GM23338 (cell line): Measurements from ENCODE around the gene ATP10A. TPM values are rescaled to one million over a fixed set of nuclear protein-coding genes. Genes with fewer than 3 reads are reported as not detected.

Experiments
- ATAC-seq: fragments of 200-7000 bp; cut with Tn5 transposase; 3 replicates; pipeline ENCODE4 v1.9.1; 2020
- DNase-seq: peaks from one replicate; pipeline ENCODE4 v3.0.0-alpha.2; 2015; ENCODE audit warnings: low spot score
- H2AFZ ChIP-seq: fragments of 200-600 bp; sonication (generic); 2 replicates; pipeline ENCODE4 v1.8.0; 2016; ENCODE audit warnings: antibody characterized with exemption, mild to moderate bottlenecking, moderate library complexity
- H3F3A ChIP-seq: fragments of 200-600 bp; sonication (generic); replicated peaks from 2 replicates; pipeline ENCODE4 v1.8.0; 2017; ENCODE audit warnings: antibody characterized with exemption, mixed run types, low read depth
- H3K27ac ChIP-seq: fragments of 200-600 bp; sonication (generic); 2 replicates; pipeline ENCODE4 v1.6.1; 2016; ENCODE audit warnings: low read depth
- H3K27me3 ChIP-seq: fragments of 200-600 bp; sonication (generic); 2 replicates; pipeline ENCODE4 v1.8.0; 2016; ENCODE audit warnings: mild to moderate bottlenecking, mixed run types, moderate library complexity; ENCODE audit not compliant: insufficient read depth
- H3K36me3 ChIP-seq: fragments of 200-600 bp; sonication (generic); 2 replicates; pipeline ENCODE4 v1.8.0; 2016; ENCODE audit warnings: mild to moderate bottlenecking; ENCODE audit not compliant: insufficient read depth
- H3K4me1 ChIP-seq: fragments of 200-600 bp; sonication (generic); 2 replicates; pipeline ENCODE4 v1.8.0; 2016; ENCODE audit warnings: mild to moderate bottlenecking, moderate library complexity; ENCODE audit not compliant: insufficient read depth
- H3K4me2 ChIP-seq: fragments of 200-600 bp; sonication (generic); 2 replicates; pipeline ENCODE4 v1.7.1; 2017; ENCODE audit warnings: mixed run types
- H3K4me3 ChIP-seq: fragments of 200-600 bp; sonication (generic); 2 replicates; pipeline ENCODE4 v1.6.1; 2016; ENCODE audit warnings: mixed run types
- H3K79me2 ChIP-seq: fragments of 200-600 bp; sonication (generic); replicated peaks from 2 replicates; pipeline ENCODE4 v1.8.0; 2017; ENCODE audit warnings: mild to moderate bottlenecking; ENCODE audit not compliant: insufficient read depth
- H3K9me2 ChIP-seq: fragments of 200-600 bp; sonication (generic); 2 replicates; pipeline ENCODE4 v1.8.0; 2017; ENCODE audit not compliant: insufficient read depth
- H4K20me1 ChIP-seq: fragments of 200-600 bp; sonication (generic); replicated peaks from 2 replicates; pipeline ENCODE4 v1.8.0; 2017; ENCODE audit warnings: mild to moderate bottlenecking; ENCODE audit not compliant: insufficient read depth
- H3K27ac Mint-ChIP-seq: 2 replicates; pipeline ENCODE4 v1.8.0; 2020; ENCODE audit warnings: inconsistent platforms, mild to moderate bottlenecking, moderate library complexity, mixed read lengths
- H3K27me3 Mint-ChIP-seq: 3 replicates; pipeline ENCODE4 v1.8.0; 2022; ENCODE audit warnings: low read depth, mild to moderate bottlenecking, moderate library complexity, mixed read lengths, inconsistent platforms; ENCODE audit not compliant: insufficient read depth, poor library complexity
- H3K36me3 Mint-ChIP-seq: 3 replicates; pipeline ENCODE4 v1.8.0; 2021; ENCODE audit warnings: low read depth, mild to moderate bottlenecking, inconsistent platforms, moderate library complexity, mixed read lengths
- H3K4me1 Mint-ChIP-seq: 3 replicates; pipeline ENCODE4 v1.8.0; 2020; ENCODE audit warnings: mild to moderate bottlenecking, inconsistent platforms, mixed read lengths
- H3K4me3 Mint-ChIP-seq: 3 replicates; pipeline ENCODE4 v1.8.0; 2021; ENCODE audit warnings: moderate library complexity, mild to moderate bottlenecking, inconsistent platforms, mixed read lengths
- H3K9me3 Mint-ChIP-seq: 3 replicates; pipeline ENCODE4 v1.8.0; 2020; ENCODE audit warnings: moderate library complexity, mild to moderate bottlenecking, inconsistent platforms, mixed read lengths
- EZH2 ChIP-seq: fragments of 200-600 bp; sonication (generic); IDR thresholded peaks from one replicate; pipeline ENCODE4 v1.8.0; 2017; ENCODE audit warnings: antibody characterized with exemption, mild to moderate bottlenecking, low read depth; ENCODE audit not compliant: unreplicated experiment
- NANOG ChIP-seq: IDR thresholded peaks from 2 replicates; pipeline ENCODE4 v1.6.1; 2016; ENCODE audit warnings: antibody characterized with exemption, borderline replicate concordance
- POLR2AphosphoS5 ChIP-seq: IDR thresholded peaks from 2 replicates; pipeline ENCODE4 v1.6.1; 2016; ENCODE audit warnings: antibody characterized with exemption, low read depth
- ZNF462 ChIP-seq: fragments of 250-450 bp; sonication (Bioruptor Pico); IDR thresholded peaks from 2 replicates; pipeline ENCODE4 v1.5.0; 2020; ENCODE audit warnings: mild to moderate bottlenecking, moderate library complexity
- polyA plus RNA-seq: library from polyadenylated mRNA; unstranded; fragments of >200 nt; fragmentation: Nextera tagmentation; extraction: Ambion mirVana; gene quantifications from 2 replicates; pipeline ENCODE4 v1.2.1, GENCODE V29; 2016
- total RNA-seq: library from RNA; depleted of rRNA; stranded (reverse); fragments of >200 nt; shearing (Covaris generic); gene quantifications from 2 replicates; pipeline ENCODE4 v1.2.3, GENCODE V29; 2014
- TF ChIP-seq, protein P1 (sequence below): IDR thresholded peaks from one replicate; pipeline ENCODE4 v1.6.1; 2018; ENCODE audit warnings: antibody characterized with exemption; ENCODE audit not compliant: unreplicated experiment

ATP10A gene
- total and polyA plus RNA-seq, 2 experiments from 2014 or later, result 0.36 to 5.6 TPM

GRCh38 chr15:25768271-25768670 lies 94.9 kb downstream of the ATP10A start (continued):
- TF ChIP-seq, protein P1, sequence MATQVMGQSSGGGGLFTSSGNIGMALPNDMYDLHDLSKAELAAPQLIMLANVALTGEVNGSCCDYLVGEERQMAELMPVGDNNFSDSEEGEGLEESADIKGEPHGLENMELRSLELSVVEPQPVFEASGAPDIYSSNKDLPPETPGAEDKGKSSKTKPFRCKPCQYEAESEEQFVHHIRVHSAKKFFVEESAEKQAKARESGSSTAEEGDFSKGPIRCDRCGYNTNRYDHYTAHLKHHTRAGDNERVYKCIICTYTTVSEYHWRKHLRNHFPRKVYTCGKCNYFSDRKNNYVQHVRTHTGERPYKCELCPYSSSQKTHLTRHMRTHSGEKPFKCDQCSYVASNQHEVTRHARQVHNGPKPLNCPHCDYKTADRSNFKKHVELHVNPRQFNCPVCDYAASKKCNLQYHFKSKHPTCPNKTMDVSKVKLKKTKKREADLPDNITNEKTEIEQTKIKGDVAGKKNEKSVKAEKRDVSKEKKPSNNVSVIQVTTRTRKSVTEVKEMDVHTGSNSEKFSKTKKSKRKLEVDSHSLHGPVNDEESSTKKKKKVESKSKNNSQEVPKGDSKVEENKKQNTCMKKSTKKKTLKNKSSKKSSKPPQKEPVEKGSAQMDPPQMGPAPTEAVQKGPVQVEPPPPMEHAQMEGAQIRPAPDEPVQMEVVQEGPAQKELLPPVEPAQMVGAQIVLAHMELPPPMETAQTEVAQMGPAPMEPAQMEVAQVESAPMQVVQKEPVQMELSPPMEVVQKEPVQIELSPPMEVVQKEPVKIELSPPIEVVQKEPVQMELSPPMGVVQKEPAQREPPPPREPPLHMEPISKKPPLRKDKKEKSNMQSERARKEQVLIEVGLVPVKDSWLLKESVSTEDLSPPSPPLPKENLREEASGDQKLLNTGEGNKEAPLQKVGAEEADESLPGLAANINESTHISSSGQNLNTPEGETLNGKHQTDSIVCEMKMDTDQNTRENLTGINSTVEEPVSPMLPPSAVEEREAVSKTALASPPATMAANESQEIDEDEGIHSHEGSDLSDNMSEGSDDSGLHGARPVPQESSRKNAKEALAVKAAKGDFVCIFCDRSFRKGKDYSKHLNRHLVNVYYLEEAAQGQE, result no peak
- TF ChIP-seq NANOG, result no peak
- TF ChIP-seq EZH2, result no peak

DNA sequence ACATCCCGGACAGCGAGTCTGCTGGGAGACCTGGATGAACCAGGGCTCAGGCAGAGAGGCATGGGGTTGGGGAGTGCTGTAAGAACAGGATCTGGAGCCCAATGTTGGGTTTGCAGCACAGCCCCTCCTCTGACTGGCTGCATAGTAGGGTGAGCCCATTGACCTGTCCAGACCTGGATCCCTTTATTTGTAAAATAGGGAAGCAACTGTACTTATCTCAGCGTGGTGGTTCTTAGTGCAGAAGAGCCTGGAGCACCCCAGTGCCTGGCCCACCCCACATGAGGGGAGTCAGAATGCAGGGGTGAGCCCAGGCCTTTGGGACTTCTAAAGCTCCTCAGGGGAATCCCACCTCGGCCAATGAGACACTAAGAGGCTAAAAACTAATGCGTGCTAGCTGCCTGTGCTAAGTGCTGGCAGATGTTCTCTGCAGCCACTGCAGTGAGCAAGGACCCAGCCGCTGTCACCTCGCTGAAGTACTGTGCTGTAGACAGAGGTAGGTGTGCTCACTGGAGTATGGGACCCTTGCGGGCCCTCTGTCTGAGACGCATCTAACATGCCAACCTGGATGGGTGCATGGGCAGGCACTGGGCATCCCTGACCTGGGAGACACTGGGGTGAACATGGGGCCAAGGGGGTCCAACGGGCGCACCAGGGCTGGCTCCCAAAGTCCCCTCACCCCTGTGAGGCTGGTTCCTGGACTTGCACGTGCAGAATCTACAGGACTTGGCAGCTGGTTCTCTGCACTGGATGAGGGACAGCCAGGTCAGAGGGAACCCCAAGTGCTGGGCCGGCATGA lies 95.6 kb downstream of the ATP10A start:
- no peak overlapping the region for H2AFZ ChIP-seq
- H3F3A ChIP-seq, result no peaks in the 10 kb centered on the region
- H3K27ac ChIP-seq, result no peak overlapping the region
- no peaks in the 10 kb centered on the region for H3K79me2 ChIP-seq
- no peak overlapping the region for H3K27ac Mint-ChIP-seq
- no peak overlapping the region for H3K4me2 ChIP-seq
- no peaks in the 10 kb centered on the region for H3K4me1 ChIP-seq
- no peaks in the 10 kb centered on the region for H3K27me3 ChIP-seq
- no peak for DNase-seq
- H3K4me1 Mint-ChIP-seq, result peaks cover 5% of the 10 kb centered on the region; the same call in 1 of the 3 replicates
- H3K4me3 ChIP-seq, result no peak overlapping the region
- 0 out of 3 replicates have a peak, but pooled peaks cover 3% of the 10 kb centered on the region for H3K9me3 Mint-ChIP-seq
- no peaks in the 10 kb centered on the region for H3K9me2 ChIP-seq
- no peak for ATAC-seq
- H3K36me3 ChIP-seq, result no peaks in the 10 kb centered on the region
- H3K27me3 Mint-ChIP-seq, result peaks cover 1% of the 10 kb centered on the region
- TF ChIP-seq POLR2AphosphoS5 (no peak), ZNF462 (no peak)
- TF ChIP-seq, protein P1, result no peak
- H3K36me3 Mint-ChIP-seq, result 0 out of 3 replicates have a peak, but pooled peaks cover 2% of the 10 kb centered on the region
- no peaks in the 10 kb centered on the region for H4K20me1 ChIP-seq
- H3K4me3 Mint-ChIP-seq, result no peak overlapping the region
